ENCODE results near the gene SMCO3.

GRCh38 chr12:14852880-14853279 lies 38.9 kb upstream of the SMCO3 start:
- TF ChIP-seq POLR2A (IDR thresholded peaks at IDR 0.05; ENCODE audit: insufficient read depth in 1 of 2, low read depth in 2 of 2, low read length in 2 of 2) (no peak), CBX5 (CRISPR knock-in tag; IDR thresholded peaks at IDR 0.05; ENCODE audit: borderline replicate concordance) (no peak), CCAR2 (optimal IDR thresholded peaks at IDR 0.05; ENCODE audit: low read depth, low read length) (no peak), ZNF337 (CRISPR knock-in tag; IDR thresholded peaks at IDR 0.05; ENCODE audit: borderline replicate concordance, low read depth) (no peak), MEIS2 (CRISPR knock-in tag; IDR thresholded peaks at IDR 0.05) (no peak), POLR2AphosphoS5 (IDR thresholded peaks at IDR 0.05; ENCODE audit: low read depth, low read length) (no peak), ZNF431 (CRISPR knock-in tag; IDR thresholded peaks at IDR 0.05; ENCODE audit: borderline replicate concordance, low read depth) (no peak)
